HEK293 (cell line): Measurements from ENCODE around the gene TRDMT1.
A peak's percentile ranks its signal among the peaks of the same experiment; 100 is the strongest.

Experiments used
- CTCF ChIP-seq: fragments of 450-650 bp; formaldehyde crosslinking; IDR thresholded peaks from 2 replicates; pipeline ENCODE4 v1.5.1; 2016; ENCODE audit warnings: missing biosample characterization, missing genetic modification characterization
- KLF9 ChIP-seq: fragments of 450-650 bp; formaldehyde crosslinking; IDR thresholded peaks from 2 replicates; pipeline ENCODE4 v1.5.1; 2016; ENCODE audit warnings: missing biosample characterization, missing genetic modification characterization, low read depth
- TRIM28 ChIP-seq: IDR thresholded peaks from 2 replicates; pipeline ENCODE4 v1.6.1; 2011; ENCODE audit warnings: low read length, control low read depth, borderline replicate concordance
- ZNF747 ChIP-seq: fragments of 450-650 bp; formaldehyde crosslinking; IDR thresholded peaks from 2 replicates; pipeline ENCODE4 v1.5.1; 2016; ENCODE audit warnings: missing biosample characterization, missing genetic modification characterization

- TF ChIP-seq CTCF (tag by site-specific recombination) (peak; percentile 51; the same call in 1 of the 2 replicates), KLF9 (peak; percentile 93), TRIM28 (0 out of 2 replicates have a peak, but pooled peaks have one; percentile 22), ZNF747 (tag by site-specific recombination) (no peak)
Measured at GRCh38 chr10:17200912-17201793, at the start of gene TRDMT1.
